Parathyroid adenoma (tissue), 2 donors: ENCODE data around the gene GAL.

Experiments used
- H2AFZ ChIP-seq: fragments of 300-600 bp; sonication (generic); one replicate; pipeline ENCODE4 v1.7.0; 2017; ENCODE audit warnings: antibody characterized with exemption, mild to moderate bottlenecking
- H3K27ac ChIP-seq: fragments of 300-600 bp; sonication (generic); one replicate; pipeline ENCODE4 v1.7.0; 2017
- H3K27me3 ChIP-seq: fragments of 300-600 bp; sonication (generic); one replicate; pipeline ENCODE4 v1.7.0; 2017; ENCODE audit warnings: low read length; ENCODE audit not compliant: control insufficient read depth, insufficient read depth
- H3K36me3 ChIP-seq: fragments of 300-600 bp; sonication (generic); one replicate; pipeline ENCODE4 v1.7.0; 2017; ENCODE audit warnings: low read length; ENCODE audit not compliant: control insufficient read depth, insufficient read depth
- H3K4me1 ChIP-seq: fragments of 300-600 bp; sonication (generic); one replicate; pipeline ENCODE4 v1.7.0; 2017; ENCODE audit warnings: control low read depth
- H3K4me2 ChIP-seq: fragments of 300-600 bp; sonication (generic); one replicate; pipeline ENCODE4 v1.7.0; 2017; ENCODE audit warnings: low read length
- H3K4me3 ChIP-seq: fragments of 300-600 bp; sonication (generic); one replicate; pipeline ENCODE4 v1.7.0; 2017; ENCODE audit warnings: low read depth, low read length
- H3K79me2 ChIP-seq: fragments of 300-600 bp; sonication (generic); one replicate; pipeline ENCODE4 v1.7.0; 2017; ENCODE audit warnings: control low read depth
- H3K9ac ChIP-seq: fragments of 300-600 bp; sonication (generic); one replicate; pipeline ENCODE4 v1.7.0; 2017; ENCODE audit warnings: mild to moderate bottlenecking
- H3K9me3 ChIP-seq: fragments of 300-600 bp; sonication (generic); one replicate; pipeline ENCODE4 v1.7.0; 2017; ENCODE audit warnings: low read length; ENCODE audit not compliant: control insufficient read depth
- TF ChIP-seq, protein P1 (sequence below): fragments of 300-600 bp; sonication (generic); IDR thresholded peaks from one replicate; pipeline ENCODE4 v1.7.0; 2017; ENCODE audit warnings: antibody characterized with exemption, mild to moderate bottlenecking
- donor health status: primary hyperparathyroidism.

GAL gene

DNA sequence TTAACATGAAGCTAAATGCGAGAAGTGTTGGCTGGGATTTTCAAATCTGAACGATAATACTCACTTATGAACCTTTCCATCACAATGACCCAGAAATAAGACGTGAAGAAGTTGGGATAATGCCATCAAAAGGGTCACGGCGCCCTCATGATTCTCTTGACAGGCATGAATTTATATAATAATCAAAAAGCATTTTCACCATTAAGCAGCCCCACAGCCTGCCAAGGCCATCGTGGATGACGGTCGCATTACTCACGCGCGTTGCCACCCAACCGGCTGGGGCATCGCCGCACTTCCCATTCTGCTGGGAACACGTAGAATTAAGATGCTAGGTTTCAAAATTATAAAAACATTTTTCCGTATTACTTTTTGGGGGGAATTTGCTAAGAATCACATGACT lies 18.9 kb upstream of the GAL start:
- no peak overlapping the region for H2AFZ ChIP-seq

DNA sequence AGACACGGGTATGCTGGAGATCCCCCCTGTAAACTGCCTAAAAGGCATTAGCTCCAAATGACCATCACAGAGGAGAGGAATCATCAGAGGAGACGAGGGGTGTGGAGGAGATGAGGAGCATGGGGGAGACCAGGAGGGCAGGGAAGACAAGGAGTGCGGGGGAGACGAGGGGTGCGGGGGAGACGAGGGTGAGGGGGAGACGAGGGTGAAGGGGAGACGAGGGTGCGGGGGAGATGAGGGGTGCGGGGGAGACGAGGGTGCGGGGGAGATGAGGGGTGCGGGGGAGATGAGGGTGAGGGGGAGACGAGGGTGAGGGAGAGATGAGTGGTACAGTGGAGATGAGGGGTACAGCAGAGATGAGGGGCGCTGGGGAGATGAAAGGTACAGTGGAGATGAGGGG lies 17.5 kb upstream of the GAL start:
- no peaks in the 10 kb centered on the region for H3K4me1 ChIP-seq
- H3K9me3 ChIP-seq: no peaks in the 10 kb centered on the region
- no peak overlapping the region for H3K4me2 ChIP-seq
- H2AFZ ChIP-seq: no peak overlapping the region
- H3K27me3 ChIP-seq: no peaks in the 10 kb centered on the region
- no peak overlapping the region for H3K9ac ChIP-seq
- no peaks in the 10 kb centered on the region for H3K79me2 ChIP-seq
- no peak overlapping the region for H3K27ac ChIP-seq
- no peaks in the 10 kb centered on the region for H3K36me3 ChIP-seq
- TF ChIP-seq, protein P1, sequence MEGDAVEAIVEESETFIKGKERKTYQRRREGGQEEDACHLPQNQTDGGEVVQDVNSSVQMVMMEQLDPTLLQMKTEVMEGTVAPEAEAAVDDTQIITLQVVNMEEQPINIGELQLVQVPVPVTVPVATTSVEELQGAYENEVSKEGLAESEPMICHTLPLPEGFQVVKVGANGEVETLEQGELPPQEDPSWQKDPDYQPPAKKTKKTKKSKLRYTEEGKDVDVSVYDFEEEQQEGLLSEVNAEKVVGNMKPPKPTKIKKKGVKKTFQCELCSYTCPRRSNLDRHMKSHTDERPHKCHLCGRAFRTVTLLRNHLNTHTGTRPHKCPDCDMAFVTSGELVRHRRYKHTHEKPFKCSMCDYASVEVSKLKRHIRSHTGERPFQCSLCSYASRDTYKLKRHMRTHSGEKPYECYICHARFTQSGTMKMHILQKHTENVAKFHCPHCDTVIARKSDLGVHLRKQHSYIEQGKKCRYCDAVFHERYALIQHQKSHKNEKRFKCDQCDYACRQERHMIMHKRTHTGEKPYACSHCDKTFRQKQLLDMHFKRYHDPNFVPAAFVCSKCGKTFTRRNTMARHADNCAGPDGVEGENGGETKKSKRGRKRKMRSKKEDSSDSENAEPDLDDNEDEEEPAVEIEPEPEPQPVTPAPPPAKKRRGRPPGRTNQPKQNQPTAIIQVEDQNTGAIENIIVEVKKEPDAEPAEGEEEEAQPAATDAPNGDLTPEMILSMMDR: no peak
- H3K4me3 ChIP-seq: no peak overlapping the region

More for the DNA sequence above, 18.9 kb upstream of the GAL start:
- H3K9me3 ChIP-seq: no peaks in the 10 kb centered on the region
- H3K4me3 ChIP-seq: no peak overlapping the region
- no peaks in the 10 kb centered on the region for H3K79me2 ChIP-seq
- H3K27ac ChIP-seq: no peak overlapping the region
- no peaks in the 10 kb centered on the region for H3K4me1 ChIP-seq
- no peaks in the 10 kb centered on the region for H3K36me3 ChIP-seq
- no peak overlapping the region for H3K9ac ChIP-seq
- no peak overlapping the region for H3K4me2 ChIP-seq
- H3K27me3 ChIP-seq: no peaks in the 10 kb centered on the region
- TF ChIP-seq, protein P1: no peak

DNA sequence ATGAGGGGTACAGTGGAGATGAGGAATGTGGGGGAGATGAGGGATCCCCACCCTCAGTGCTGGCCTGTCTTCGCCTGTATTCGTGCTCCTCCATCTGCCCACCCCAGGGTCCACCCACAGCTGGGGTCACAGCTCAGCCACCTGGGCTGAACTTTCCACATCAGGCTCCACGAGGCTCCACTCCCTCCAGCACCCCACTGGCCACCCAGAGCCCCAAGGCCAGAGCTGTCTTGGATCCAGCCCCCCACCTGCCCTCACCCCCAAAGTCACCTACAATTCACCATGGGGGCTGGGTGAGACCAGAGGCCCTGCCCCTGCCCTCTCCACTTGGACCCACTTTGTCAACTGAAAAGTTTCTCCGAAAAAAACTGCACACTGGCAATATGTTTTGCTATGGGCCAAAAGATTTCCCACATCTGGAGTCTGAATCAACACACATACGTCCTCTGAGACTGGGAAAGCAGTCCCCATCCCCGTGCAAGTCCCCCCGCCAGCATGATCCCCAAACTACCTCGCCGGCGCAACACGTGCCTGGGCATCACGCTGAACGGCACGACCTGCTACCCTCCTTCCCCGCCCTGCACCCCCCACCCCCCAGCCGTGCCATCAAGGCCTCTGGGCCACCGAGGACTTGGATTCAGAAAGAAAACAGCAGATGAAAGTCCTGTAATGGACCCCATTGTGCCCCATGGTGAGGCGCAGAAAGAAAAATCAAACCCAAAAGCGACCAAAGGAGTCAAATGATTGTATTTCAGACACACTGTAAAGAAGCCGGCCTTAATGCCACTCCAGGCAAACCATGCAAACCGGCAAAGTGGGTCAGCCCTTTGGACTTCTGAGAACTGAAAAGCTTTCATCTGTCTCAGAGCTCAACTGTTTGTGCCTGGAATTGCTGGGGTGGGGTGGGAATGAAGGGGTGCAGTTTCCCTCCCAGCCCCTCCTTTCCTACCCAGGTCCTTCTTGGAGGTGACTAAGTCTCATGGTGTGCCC lies 16.5 kb upstream of the GAL start:
- Histone ChIP-seq H3K9me3 (no peaks in the 10 kb centered on the region), H3K4me2 (no peak overlapping the region), H3K9ac (no peak overlapping the region), H3K27me3 (no peaks in the 10 kb centered on the region), H3K27ac (no peak overlapping the region), H3K4me1 (no peaks in the 10 kb centered on the region), H3K4me3 (no peak overlapping the region), H3K36me3 (no peaks in the 10 kb centered on the region), H3K79me2 (no peaks in the 10 kb centered on the region), H2AFZ (no peak overlapping the region)
- TF ChIP-seq, protein P1: no peak

DNA sequence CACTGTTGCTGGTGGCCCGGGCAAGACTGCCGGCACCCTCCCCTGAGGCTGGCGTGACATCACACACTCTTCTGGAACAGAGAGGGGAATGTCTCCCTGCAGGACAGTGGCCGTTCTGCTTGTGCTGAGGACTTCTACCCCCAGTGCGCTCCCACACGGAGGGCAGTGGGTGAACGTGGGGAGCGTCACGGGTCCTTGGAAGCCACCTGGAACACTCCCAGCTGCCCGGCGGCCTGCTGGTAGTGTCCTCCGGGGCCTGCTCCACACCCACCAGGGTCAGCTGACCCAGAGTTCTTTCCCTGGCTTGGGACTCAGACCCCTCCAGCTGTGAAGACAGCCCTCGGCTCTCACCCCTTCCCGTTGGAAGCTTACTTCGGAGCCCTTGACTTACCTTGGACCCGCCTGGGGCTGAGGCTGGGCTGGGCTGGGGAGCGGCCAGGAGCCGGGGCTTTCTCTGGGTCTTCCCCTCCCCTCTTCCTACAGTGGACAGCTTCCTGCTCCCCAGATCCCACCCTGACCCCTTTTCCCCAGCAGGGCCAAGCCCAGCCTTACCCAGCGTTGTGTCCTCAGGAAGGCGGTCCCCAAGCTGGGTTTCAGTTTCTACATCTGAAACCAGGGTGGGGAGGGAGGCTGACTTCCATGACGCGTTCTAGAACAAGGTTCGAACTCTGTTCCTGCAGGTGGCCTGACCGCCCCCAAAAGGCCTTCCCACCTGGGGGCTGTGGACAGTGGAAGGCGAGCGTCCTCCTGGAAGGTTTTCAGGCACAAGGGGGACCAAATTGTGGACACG lies 14.8 kb upstream of the GAL start:
- TF ChIP-seq, protein P1: no peak
- no peaks in the 10 kb centered on the region for H3K79me2 ChIP-seq
- H3K9me3 ChIP-seq: no peaks in the 10 kb centered on the region
- no peak overlapping the region for H3K9ac ChIP-seq
- H3K36me3 ChIP-seq: no peaks in the 10 kb centered on the region
- H2AFZ ChIP-seq: no peak overlapping the region
- no peak overlapping the region for H3K4me3 ChIP-seq
- no peak overlapping the region for H3K4me2 ChIP-seq
- H3K27me3 ChIP-seq: no peaks in the 10 kb centered on the region
- no peaks in the 10 kb centered on the region for H3K4me1 ChIP-seq
- no peak overlapping the region for H3K27ac ChIP-seq
